ENCODE data around the gene APC.

DNA sequence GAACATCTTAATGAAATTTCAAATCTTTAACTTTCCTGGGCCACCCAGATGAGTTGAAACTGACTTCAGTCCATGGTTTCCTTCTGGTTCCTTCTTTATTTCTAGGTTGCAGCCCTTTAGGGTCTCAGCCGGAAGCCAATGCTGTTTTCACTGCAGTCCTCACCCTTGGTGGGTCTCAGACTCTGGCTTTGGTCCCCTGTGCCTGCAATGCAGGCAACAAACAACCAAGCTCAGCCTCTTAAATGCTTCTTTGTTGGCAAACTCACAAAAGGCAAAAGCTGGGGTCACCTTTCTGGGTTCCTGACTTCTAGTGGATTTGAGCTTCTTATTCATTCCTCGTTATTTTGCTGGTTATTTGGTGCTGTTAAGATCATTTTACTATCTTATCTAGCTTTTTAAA, 19.3 kb upstream of the APC start:
- TF ChIP-seq EP300 (IDR thresholded peaks at IDR 0.05) (no peak), POLR2A (IDR thresholded peaks at IDR 0.05; ENCODE audit: low read depth) (no peak)
- TF ChIP-seq, protein P1, sequence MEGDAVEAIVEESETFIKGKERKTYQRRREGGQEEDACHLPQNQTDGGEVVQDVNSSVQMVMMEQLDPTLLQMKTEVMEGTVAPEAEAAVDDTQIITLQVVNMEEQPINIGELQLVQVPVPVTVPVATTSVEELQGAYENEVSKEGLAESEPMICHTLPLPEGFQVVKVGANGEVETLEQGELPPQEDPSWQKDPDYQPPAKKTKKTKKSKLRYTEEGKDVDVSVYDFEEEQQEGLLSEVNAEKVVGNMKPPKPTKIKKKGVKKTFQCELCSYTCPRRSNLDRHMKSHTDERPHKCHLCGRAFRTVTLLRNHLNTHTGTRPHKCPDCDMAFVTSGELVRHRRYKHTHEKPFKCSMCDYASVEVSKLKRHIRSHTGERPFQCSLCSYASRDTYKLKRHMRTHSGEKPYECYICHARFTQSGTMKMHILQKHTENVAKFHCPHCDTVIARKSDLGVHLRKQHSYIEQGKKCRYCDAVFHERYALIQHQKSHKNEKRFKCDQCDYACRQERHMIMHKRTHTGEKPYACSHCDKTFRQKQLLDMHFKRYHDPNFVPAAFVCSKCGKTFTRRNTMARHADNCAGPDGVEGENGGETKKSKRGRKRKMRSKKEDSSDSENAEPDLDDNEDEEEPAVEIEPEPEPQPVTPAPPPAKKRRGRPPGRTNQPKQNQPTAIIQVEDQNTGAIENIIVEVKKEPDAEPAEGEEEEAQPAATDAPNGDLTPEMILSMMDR (IDR thresholded peaks at IDR 0.05): no peak

All from esophagus muscularis mucosa (tissue), 4 donors.